Gastroesophageal sphincter (tissue), 3 donors: ENCODE data around the gene TAF1L.
"Not testable (repeated sequence)": the region's sequence is repeated elsewhere in the genome, so short reads cannot be mapped to it uniquely, and the experiment has no call there.

Experiments used
- POLR2A ChIP-seq, 2 donors: fragments of 450-650 bp; IDR thresholded peaks; one replicate each; pipeline ENCODE4 v1.6.1; 2017; ENCODE audit warnings: antibody characterized with exemption in 2 of 2, mild to moderate bottlenecking in 2 of 2, moderate library complexity in 1 of 2
- POLR2AphosphoS5 ChIP-seq: sonication (generic); formaldehyde crosslinking; IDR thresholded peaks from one replicate; pipeline ENCODE4 v1.6.1; 2017; ENCODE audit warnings: antibody characterized with exemption
- TF ChIP-seq, protein P1 (sequence below), 4 experiments: fragments of 200-600 bp in 2 of 4; fragments of 450-650 bp in 2 of 4; sonication (generic) in 1 of 4; IDR thresholded peaks; one replicate each; pipeline ENCODE4 v1.5.1; 2017 to 2019; ENCODE audit warnings: antibody characterized with exemption in 4 of 4, mild to moderate bottlenecking in 2 of 4, moderate library complexity in 2 of 4

DNA sequence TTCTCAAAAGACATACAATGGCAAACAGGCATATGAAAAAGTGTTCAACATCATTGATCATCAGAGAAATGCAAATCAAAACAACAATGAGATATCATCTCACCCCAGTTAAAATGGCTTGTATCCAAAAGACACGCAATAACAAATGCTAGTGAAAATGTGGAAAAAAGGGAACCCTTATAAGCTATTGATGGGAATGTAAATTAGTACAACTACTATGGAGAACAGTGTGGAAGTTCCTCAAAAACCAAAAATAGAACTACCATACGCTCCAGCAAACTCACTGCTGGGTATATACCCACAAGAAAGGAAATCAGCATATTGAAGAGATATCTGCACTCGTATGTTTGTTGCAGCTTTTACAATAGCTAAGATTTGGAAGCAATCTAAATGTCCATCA lies 36.4 kb downstream of the TAF1L start:
- TF ChIP-seq POLR2A (IDR thresholded peaks at IDR 0.05); POLR2AphosphoS5: not testable (repeated sequence)
- TF ChIP-seq, protein P1, sequence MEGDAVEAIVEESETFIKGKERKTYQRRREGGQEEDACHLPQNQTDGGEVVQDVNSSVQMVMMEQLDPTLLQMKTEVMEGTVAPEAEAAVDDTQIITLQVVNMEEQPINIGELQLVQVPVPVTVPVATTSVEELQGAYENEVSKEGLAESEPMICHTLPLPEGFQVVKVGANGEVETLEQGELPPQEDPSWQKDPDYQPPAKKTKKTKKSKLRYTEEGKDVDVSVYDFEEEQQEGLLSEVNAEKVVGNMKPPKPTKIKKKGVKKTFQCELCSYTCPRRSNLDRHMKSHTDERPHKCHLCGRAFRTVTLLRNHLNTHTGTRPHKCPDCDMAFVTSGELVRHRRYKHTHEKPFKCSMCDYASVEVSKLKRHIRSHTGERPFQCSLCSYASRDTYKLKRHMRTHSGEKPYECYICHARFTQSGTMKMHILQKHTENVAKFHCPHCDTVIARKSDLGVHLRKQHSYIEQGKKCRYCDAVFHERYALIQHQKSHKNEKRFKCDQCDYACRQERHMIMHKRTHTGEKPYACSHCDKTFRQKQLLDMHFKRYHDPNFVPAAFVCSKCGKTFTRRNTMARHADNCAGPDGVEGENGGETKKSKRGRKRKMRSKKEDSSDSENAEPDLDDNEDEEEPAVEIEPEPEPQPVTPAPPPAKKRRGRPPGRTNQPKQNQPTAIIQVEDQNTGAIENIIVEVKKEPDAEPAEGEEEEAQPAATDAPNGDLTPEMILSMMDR (IDR thresholded peaks at IDR 0.05): not testable (repeated sequence)
